Osteocyte (in vitro differentiated cells): ENCODE measurements around the gene UFD1. TPM values are rescaled to one million over a fixed set of nuclear protein-coding genes. Genes with fewer than 3 reads are reported as not detected.

Experiments used
- DNase-seq: peaks from one replicate; pipeline ENCODE4 v3.0.0; 2021; ENCODE audit warnings: mixed read lengths; ENCODE audit not compliant: unreplicated experiment; ENCODE audit errors: extremely low spot score
- H3K27ac Mint-ChIP-seq: one replicate; pipeline ENCODE4 v1.8.0; 2021; ENCODE audit warnings: mild to moderate bottlenecking, mixed read lengths; ENCODE audit not compliant: unreplicated experiment
- H3K27me3 Mint-ChIP-seq: one replicate; pipeline ENCODE4 v1.8.0; 2021; ENCODE audit warnings: mixed read lengths; ENCODE audit not compliant: unreplicated experiment
- H3K36me3 Mint-ChIP-seq: one replicate; pipeline ENCODE4 v1.8.0; 2021; ENCODE audit warnings: mixed read lengths; ENCODE audit not compliant: unreplicated experiment
- H3K4me1 Mint-ChIP-seq: one replicate; pipeline ENCODE4 v1.8.0; 2021; ENCODE audit warnings: mixed read lengths; ENCODE audit not compliant: unreplicated experiment
- H3K4me3 Mint-ChIP-seq: one replicate; pipeline ENCODE4 v1.8.0; 2021; ENCODE audit warnings: mild to moderate bottlenecking, moderate library complexity, mixed read lengths; ENCODE audit not compliant: unreplicated experiment
- H3K9me3 Mint-ChIP-seq: one replicate; pipeline ENCODE4 v1.8.0; 2021; ENCODE audit warnings: mixed read lengths; ENCODE audit not compliant: unreplicated experiment
- total RNA-seq: library from RNA; stranded (reverse); gene quantifications from 2 replicates; pipeline ENCODE4 v1.2.1, GENCODE V29; 2021
- TF ChIP-seq, protein P1 (sequence below): fragments of 200-600 bp; sonication (generic); IDR thresholded peaks from 2 replicates; pipeline ENCODE4 v1.5.0; 2021; ENCODE audit warnings: antibody characterized with exemption, mild to moderate bottlenecking, moderate library complexity

The UFD1 gene
- total RNA-seq, 1 donor from 2014 or later: 72.5 TPM

DNA sequence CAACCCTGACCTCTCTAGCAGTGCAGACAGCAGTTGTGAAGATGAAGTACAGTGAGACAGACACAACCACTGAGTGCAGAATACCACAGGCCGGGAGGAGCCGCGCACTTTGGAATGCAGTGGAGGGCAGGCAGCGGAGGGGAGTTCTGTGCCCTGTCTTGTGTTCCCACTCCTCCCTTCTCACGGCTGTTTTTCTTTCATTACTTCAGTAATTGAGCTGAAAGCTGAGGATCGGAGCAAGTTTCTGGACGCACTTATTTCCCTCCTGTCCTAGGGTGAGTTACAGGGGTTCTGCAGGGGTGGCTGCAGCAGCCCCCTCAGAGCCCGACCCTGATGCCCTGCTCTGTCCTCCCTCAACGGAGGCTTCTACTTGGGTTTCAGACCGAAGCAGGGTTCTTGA, 39.6 kb upstream of the UFD1 start:
- H3K27ac Mint-ChIP-seq: no peak overlapping the region
- DNase-seq: no peak
- TF ChIP-seq, protein P1, sequence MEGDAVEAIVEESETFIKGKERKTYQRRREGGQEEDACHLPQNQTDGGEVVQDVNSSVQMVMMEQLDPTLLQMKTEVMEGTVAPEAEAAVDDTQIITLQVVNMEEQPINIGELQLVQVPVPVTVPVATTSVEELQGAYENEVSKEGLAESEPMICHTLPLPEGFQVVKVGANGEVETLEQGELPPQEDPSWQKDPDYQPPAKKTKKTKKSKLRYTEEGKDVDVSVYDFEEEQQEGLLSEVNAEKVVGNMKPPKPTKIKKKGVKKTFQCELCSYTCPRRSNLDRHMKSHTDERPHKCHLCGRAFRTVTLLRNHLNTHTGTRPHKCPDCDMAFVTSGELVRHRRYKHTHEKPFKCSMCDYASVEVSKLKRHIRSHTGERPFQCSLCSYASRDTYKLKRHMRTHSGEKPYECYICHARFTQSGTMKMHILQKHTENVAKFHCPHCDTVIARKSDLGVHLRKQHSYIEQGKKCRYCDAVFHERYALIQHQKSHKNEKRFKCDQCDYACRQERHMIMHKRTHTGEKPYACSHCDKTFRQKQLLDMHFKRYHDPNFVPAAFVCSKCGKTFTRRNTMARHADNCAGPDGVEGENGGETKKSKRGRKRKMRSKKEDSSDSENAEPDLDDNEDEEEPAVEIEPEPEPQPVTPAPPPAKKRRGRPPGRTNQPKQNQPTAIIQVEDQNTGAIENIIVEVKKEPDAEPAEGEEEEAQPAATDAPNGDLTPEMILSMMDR: no peak
- no peak overlapping the region for H3K4me3 Mint-ChIP-seq
- H3K36me3 Mint-ChIP-seq: peaks cover 5% of the 10 kb centered on the region
- H3K4me1 Mint-ChIP-seq: peaks cover 6% of the 10 kb centered on the region
- peaks cover 5% of the 10 kb centered on the region for H3K9me3 Mint-ChIP-seq
- peaks cover 4% of the 10 kb centered on the region for H3K27me3 Mint-ChIP-seq

DNA sequence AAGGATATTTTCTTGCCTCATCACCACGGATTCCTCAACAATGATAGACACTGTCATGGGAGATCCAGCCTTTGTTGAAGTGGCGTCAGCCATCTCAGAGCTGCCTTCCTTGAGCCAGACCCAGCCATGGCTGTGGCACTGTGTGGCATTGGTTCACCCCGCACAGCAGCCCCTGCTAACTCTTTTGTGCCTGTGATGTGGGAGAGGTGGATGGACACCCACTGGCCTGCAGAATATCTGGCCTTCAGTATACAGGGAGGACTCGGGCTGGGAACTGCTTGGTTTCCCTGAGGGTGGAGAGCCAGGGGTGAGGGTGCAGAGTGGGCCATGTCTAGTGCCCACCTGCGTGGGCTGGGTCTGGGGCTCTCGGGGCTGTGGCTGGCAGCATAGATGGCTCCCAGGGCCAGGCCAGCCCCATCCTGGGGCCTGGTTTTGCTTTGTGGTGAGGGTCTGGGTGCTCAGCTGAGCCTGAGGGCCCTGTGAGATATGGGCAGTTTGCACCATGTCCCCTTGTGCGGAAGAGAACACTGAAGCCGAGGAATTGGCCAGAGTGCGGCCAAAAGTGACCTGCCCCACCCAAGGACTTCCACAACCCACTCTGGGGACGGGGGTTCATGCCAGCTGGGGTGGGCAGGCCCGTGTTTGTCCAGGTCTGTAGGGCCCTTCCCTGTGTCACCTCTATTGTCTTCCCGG, 39.1 kb upstream of the UFD1 start:
- DNase-seq: no peak
- Mint-ChIP-seq H3K27ac (no peak overlapping the region), H3K27me3 (peaks cover 2% of the 10 kb centered on the region), H3K9me3 (peaks cover 9% of the 10 kb centered on the region), H3K4me1 (peaks cover 2% of the 10 kb centered on the region), H3K36me3 (peaks cover 9% of the 10 kb centered on the region), H3K4me3 (no peak overlapping the region)
- TF ChIP-seq, protein P1: no peak

DNA sequence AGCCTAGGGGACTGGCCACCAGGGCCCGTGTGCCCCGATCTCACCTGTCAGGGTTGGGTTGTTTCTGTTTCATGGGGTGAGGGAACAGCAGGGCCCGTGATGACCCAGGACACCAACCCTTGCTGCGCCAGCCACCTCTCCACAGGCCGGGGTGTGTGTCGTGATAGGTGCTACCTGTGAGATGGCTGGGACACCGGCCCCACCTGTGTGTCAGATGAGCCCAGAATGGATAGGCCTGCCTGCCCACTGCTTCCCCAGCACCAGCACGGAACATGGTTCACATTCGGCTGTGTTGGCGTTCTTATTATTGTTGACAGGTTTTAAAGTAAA, 38.1 kb upstream of the UFD1 start:
- Mint-ChIP-seq H3K27me3 (no peaks in the 10 kb centered on the region), H3K9me3 (peaks cover 9% of the 10 kb centered on the region), H3K27ac (no peak overlapping the region), H3K4me1 (no peaks in the 10 kb centered on the region), H3K4me3 (no peak overlapping the region), H3K36me3 (peaks cover 14% of the 10 kb centered on the region)
- TF ChIP-seq, protein P1: no peak
- no peak for DNase-seq

DNA sequence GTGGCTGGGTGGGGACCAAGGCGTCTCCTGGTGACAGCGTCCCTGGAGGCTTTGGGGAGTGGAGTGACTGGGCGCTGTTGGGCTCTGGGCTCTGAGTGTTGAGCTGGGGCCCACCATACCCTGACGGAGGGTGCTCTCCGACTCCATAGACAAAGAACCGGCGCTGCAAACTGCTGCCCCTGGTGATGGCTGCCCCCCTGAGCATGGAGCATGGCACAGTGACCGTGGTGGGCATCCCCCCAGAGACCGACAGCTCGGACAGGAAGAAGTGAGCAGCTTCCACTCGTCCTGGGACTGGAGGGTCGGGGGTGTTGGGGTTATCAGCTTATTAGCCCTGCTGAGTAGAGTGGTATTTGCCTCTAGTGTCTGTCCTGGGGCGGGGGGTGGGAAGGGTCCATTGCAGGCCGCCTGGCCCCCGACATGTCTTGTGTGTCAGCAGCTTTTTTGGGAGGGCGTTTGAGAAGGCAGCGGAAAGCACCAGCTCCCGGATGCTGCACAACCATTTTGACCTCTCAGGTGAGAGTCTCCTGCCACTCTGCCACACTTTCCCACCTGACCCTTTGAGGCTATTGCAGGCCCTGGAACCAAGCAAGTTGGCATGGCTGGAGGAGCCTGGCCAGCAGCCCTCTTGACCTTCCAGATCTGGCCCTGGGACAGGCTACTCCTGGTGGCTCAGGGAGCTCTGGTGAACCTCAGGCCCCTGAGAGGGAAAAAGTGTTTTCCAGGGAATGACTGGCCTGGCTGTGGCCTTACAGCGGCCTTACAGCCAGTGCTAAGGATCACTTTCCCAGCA, 37.6 kb upstream of the UFD1 start:
- Mint-ChIP-seq H3K27ac (no peak overlapping the region), H3K27me3 (no peaks in the 10 kb centered on the region), H3K9me3 (peaks cover 9% of the 10 kb centered on the region), H3K36me3 (peaks cover 14% of the 10 kb centered on the region), H3K4me1 (no peaks in the 10 kb centered on the region), H3K4me3 (no peak overlapping the region)
- no peak for DNase-seq
- TF ChIP-seq, protein P1: no peak

DNA sequence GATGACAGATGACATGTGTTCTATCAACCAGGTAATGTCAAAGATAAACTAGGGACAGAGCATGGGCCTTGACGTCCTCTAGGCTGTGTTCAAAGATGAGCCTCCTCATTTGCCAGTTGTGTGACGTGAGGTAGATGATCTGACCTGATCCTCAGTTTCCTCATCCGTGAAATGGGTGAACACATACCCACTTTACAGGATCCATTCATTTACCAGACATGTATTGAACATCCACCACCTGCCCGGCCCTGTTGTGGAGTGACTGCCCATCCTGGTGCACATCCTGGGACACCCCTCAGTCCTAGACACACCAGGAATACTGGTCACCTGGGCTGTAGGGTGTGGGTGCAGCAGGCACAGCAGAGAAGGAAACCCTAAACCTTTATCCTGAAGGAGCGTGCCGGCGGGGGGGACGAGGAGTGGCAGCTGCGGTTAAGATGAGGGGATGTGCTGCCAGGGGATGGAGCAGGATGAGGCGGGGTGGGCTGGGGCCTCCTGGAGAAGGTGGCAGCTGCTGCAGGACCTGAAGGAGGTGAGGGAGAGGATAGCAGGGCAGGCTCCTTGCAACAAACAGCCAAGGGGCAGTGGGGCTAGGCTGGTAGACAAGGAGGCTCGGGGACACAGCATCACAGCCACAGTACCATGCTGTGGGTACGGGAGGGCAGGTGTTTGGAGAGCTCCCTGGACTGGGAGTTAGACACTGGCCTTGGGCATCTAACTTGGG, 36.8 kb upstream of the UFD1 start:
- peaks cover 9% of the 10 kb centered on the region for H3K9me3 Mint-ChIP-seq
- no peaks in the 10 kb centered on the region for H3K27me3 Mint-ChIP-seq
- H3K4me3 Mint-ChIP-seq: no peak overlapping the region
- H3K27ac Mint-ChIP-seq: no peak overlapping the region
- H3K4me1 Mint-ChIP-seq: no peaks in the 10 kb centered on the region
- peaks cover 14% of the 10 kb centered on the region for H3K36me3 Mint-ChIP-seq
- TF ChIP-seq, protein P1: no peak
- no peak for DNase-seq
